Gastrocnemius medialis (tissue), 4 donors: ENCODE results near the gene C1orf122.

Experiments
- CTCF ChIP-seq, 5 experiments: fragments of 450-650 bp in 3 of 5; fragments of 200-600 bp in 2 of 5; sonication (generic) in 2 of 5; IDR thresholded peaks in 4 of 5; conservative IDR thresholded peaks in 1 of 5; 1 replicate in 4 of 5; 2 replicates in 1 of 5; pipeline ENCODE4 v1.5.1; 2016 to 2019; ENCODE audit warnings: antibody characterized with exemption in 5 of 5, mild to moderate bottlenecking in 3 of 5, moderate library complexity in 3 of 5
- POLR2A ChIP-seq, 2 donors: fragments of 450-650 bp; IDR thresholded peaks; one replicate each; pipeline ENCODE4 v1.6.1; 2017; ENCODE audit warnings: antibody characterized with exemption in 2 of 2, mild to moderate bottlenecking in 2 of 2, moderate library complexity in 2 of 2

GRCh38 chr1:37839676-37840075 lies 32.1 kb downstream of the C1orf122 start:
- TF ChIP-seq CTCF (IDR thresholded peaks at IDR 0.05 in 4 of 5, conservative IDR thresholded peaks at IDR 0.05 in 1 of 5) (no peak), POLR2A (IDR thresholded peaks at IDR 0.05) (no peak)
